COR-L47 (cell line): ENCODE results near the gene TNN.
A peak's percentile ranks its signal among the peaks of the same experiment; 100 is the strongest.

Experiments
- DNase-seq: peaks from one replicate; lab custom pipeline; 2025; lab: John Stamatoyannopoulos, UW

Gene TNN

GRCh38 chr1:175116210-175116798 lies 48.7 kb downstream of the TNN start:
- DNase-seq = no peak

DNA sequence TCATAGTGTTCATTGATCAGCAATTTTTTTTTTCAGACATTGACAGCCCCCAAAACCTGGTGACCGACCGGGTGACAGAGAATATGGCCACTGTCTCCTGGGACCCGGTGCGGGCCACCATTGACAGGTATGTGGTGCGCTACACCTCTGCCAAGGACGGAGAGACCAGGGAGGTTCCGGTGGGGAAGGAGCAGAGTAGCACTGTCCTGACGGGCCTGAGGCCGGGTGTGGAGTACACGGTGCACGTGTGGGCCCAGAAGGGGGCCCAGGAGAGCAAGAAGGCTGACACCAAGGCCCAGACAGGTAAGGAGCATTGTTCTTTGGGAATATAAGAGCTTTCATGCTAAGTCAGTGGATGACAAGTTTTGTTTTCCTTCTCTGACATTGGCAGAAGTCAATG lies 49.3 kb downstream of the TNN start:
- DNase-seq = no peak

GRCh38 chr1:175118375-175119367 lies 51.0 kb downstream of the TNN start:
- DNase-seq = no peak

DNA sequence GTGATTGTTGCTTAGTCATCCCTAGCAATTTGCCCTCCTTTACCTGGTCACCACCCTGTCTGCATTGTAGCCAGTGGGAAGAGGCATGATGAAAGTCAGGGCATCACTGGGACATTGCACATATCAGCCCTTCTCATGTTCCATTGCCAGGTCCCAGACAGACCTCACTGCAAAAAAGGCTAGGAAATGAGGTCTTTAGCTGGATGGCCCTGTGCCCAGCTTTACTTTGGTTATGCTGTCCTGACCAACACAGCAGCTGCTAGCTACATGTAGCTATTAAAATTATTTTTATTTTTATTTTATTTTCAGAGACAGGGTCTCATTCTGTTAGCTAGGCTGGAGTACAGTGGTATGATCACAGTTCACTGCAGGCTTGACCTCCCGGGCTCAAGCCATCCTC lies 52.9 kb downstream of the TNN start:
- no peak for DNase-seq

GRCh38 chr1:175124861-175125260 lies 57.2 kb downstream of the TNN start:
- no peak for DNase-seq

GRCh38 chr1:175126347-175126746 lies 58.7 kb downstream of the TNN start:
- no peak for DNase-seq

GRCh38 chr1:175127565-175127964 lies 59.9 kb downstream of the TNN start:
- no peak for DNase-seq

DNA sequence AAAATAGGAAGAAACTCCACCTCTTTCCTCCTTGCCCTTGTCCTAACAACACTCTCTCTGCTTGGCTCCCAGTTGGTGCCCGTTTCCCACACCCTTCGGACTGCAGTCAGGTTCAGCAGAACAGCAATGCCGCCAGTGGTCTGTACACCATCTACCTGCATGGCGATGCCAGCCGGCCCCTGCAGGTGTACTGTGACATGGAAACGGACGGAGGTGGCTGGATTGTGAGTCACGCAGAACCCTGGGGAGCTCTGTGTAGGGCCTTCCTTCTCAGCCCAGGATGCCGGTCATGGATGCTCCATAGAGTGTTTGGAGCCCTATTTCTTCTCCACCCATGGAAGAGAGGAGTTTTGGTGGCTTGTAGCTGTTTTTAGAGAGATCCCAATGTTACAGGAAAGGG lies 60.9 kb downstream of the TNN start:
- no peak for DNase-seq

- DNase-seq = no peak
Measured at GRCh38 chr1:175129182-175129581, 61.5 kb downstream of the TNN start.

DNA sequence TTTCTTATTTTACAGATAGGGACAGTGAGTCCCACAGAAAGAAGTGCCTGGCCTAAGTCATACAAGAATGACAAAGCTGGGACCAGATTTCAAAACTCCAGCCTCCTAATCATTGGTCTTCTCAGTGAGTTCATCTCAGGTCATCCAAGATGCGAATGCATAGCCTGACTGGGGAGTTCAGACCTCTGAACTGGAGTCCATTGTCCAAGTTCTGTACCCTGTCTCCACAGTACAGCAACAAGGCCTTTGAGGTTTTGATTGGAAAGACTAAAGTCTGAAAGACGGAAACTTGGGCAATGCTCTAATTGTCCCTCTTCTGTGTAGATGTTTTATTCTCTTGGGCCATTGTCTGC lies 62.0 kb downstream of the TNN start:
- no peak for DNase-seq

- no peak for DNase-seq
Measured at GRCh38 chr1:175129997-175130648, 62.5 kb downstream of the TNN start.

DNA sequence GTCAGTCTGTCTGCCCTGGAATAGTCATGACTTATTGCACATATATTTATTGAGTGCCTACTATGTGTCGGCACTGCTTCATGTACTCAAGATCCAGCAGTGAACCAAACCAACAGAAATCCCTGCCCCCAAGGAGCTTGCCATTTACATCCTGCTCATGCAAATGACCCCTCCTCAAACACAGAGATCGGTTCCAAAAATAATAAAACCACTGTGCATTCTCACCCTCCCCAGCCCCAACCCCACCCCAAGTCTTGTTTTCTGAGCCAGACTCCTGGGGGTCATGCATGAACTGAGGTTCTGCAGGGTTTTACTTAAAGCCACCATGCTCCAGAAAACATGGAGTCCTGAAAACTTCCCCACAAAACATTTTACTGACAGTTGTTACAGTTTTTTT lies 63.0 kb downstream of the TNN start:
- no peak for DNase-seq

DNA sequence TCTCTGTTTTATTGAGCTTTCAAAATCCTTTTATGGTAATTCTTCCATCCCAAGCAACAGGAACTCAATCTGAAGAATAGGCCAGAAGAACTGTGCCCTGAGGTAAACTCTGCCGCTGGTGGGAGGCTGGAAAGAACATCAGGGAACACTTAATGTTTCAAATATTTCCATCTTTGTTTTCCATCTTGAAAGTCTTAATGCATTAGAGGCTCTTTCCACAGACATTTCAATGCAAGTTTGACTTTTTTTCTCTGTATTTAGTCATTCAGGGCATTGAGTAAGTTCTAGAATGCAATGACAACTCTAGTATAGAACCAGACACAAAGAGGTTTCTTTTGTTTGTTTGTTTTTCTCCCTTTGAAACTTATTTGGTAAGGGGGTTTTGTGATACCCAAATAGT lies 63.5 kb downstream of the TNN start:
- DNase-seq = no peak

DNA sequence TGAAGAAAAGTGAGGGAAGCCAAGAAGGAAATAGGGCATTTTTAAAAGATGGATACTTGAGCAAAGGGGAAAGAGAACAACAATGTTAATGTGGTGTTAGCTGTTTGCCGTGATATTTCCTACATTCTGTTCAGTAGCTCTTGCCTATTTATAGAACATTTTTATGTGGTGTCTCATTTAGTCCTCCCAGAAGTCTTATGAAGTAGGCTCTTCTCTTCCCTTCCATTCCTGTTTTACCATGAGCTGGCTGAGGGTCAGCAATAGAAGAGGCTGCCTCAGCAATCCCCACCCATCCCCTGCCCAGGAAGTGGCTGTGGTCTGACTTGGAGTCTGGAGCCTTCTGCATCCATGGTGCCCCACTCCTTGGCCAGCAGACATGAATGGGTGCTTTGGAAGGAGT lies 64.8 kb downstream of the TNN start:
- no peak for DNase-seq

DNA sequence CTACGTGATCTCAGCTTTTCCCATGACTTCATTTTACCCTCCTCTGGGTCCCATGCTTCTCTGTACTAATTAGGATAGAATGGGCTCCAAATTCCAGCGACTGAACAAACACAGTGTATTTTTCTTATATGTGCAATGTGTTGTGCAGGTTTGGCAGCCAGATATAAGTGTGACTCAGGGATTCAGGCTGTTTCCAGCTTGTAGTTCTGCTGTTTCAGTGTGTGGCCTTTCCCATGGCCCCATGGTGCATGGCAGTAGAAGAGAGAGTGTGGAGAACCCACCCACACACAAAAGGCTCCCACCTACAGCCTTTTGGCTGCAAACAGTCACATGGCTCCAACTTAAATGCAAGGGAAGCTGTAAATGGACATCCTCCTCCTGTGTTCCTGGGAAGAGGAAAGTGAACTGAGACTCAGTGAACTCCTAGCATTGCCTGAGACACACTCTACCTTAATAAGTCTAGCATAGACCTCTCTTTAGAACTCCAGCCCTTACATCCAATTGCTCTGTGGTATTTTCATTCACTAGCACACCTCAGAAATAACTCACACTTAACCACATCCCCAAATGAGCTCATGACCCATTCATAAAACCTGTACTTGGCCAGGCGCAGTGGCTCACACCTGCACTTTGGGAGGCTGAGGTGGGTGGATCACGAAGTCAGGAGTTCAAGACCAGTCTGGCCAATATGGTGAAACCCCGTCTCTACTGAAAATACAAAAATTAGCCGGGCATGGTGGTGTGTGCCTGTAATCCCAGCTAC lies 66.2 kb downstream of the TNN start:
- no peak for DNase-seq

- no peak for DNase-seq
Measured at GRCh38 chr1:175134500-175134899, 66.9 kb downstream of the TNN start.

GRCh38 chr1:175136246-175136645 lies 68.6 kb downstream of the TNN start:
- DNase-seq = no peak

- no peak for DNase-seq
Measured at GRCh38 chr1:175137369-175137768, 69.7 kb downstream of the TNN start.

DNA sequence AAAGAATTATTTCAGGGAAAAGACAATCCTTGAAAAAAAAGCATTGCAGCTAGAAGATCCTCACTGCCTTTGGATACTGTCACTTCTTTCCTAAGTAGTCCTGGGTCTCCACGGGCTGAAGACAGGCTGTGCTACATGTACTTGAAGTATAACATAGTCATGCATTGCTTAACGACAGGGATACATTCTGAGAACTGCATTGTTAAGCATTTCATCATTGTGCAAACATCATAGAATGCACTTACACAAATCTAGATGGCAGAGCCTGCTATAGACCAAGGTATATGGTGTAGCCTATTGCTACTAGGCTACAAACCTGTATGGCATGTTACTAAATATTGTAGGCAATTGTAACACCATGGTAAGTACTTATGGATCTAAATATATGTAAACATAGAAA lies 70.9 kb downstream of the TNN start:
- DNase-seq = no peak

- DNase-seq = no peak
Measured at GRCh38 chr1:175145899-175146528, 78.4 kb downstream of the TNN start.

GRCh38 chr1:175146529-175147213 lies 79.0 kb downstream of the TNN start:
- DNase-seq = peak; percentile 39
